Mesendoderm (in vitro differentiated cells): ENCODE data around the gene KCNT1.

Source experiments
- DNase-seq: peaks from one replicate; pipeline ENCODE4 v3.0.0; 2013
- H2AK5ac ChIP-seq: 2 replicates; pipeline ENCODE4 v1.6.1; 2013; ENCODE audit warnings: low read length, inconsistent platforms
- H2BK120ac ChIP-seq: 2 replicates; pipeline ENCODE4 v1.6.1; 2013; ENCODE audit warnings: low read depth, mild to moderate bottlenecking, low read length, moderate library complexity, mixed read lengths
- H2BK15ac ChIP-seq: replicated peaks from 2 replicates; pipeline ENCODE4 v1.6.1; 2013; ENCODE audit warnings: low read depth, mild to moderate bottlenecking, moderate library complexity
- H2BK5ac ChIP-seq: 2 replicates; pipeline ENCODE4 v1.6.1; 2013; ENCODE audit warnings: low read length, inconsistent platforms
- H3K18ac ChIP-seq: 2 replicates; pipeline ENCODE4 v1.6.1; 2013; ENCODE audit warnings: mild to moderate bottlenecking, low read length, mixed read lengths
- H3K23ac ChIP-seq: one replicate; pipeline ENCODE4 v1.6.1; 2013; ENCODE audit warnings: low read length
- H3K27ac ChIP-seq: 2 replicates; pipeline ENCODE4 v1.5.1; 2013; ENCODE audit warnings: low read depth, mild to moderate bottlenecking, inconsistent platforms, low read length, moderate library complexity
- H3K27me3 ChIP-seq: 2 replicates; pipeline ENCODE4 v1.6.1; 2013; ENCODE audit warnings: low read length, control low read depth, mild to moderate bottlenecking, inconsistent platforms; ENCODE audit not compliant: insufficient read depth, poor library complexity
- H3K36me3 ChIP-seq: 2 replicates; pipeline ENCODE4 v1.6.1; 2013; ENCODE audit warnings: low read length, inconsistent platforms; ENCODE audit not compliant: control insufficient read depth, insufficient read depth
- H3K4ac ChIP-seq: one replicate; pipeline ENCODE4 v1.6.1; 2013; ENCODE audit warnings: low read depth, mild to moderate bottlenecking, low read length, moderate library complexity
- H3K4me1 ChIP-seq: 2 replicates; pipeline ENCODE4 v1.6.1; 2013; ENCODE audit warnings: low read depth, low read length, inconsistent platforms; ENCODE audit not compliant: control insufficient read depth
- H3K4me2 ChIP-seq: 2 replicates; pipeline ENCODE4 v1.6.1; 2013; ENCODE audit warnings: low read length
- H3K4me3 ChIP-seq: 2 replicates; pipeline ENCODE4 v1.5.1; 2013; ENCODE audit warnings: mild to moderate bottlenecking, low read length
- H3K56ac ChIP-seq: one replicate; pipeline ENCODE4 v1.6.1; 2013; ENCODE audit warnings: low read length
- H3K79me1 ChIP-seq: 2 replicates; pipeline ENCODE4 v1.6.1; 2013; ENCODE audit warnings: low read length, inconsistent platforms
- H3K79me2 ChIP-seq: 2 replicates; pipeline ENCODE4 v1.6.1; 2013; ENCODE audit warnings: mild to moderate bottlenecking, low read length; ENCODE audit not compliant: control insufficient read depth, insufficient read depth
- H3K9ac ChIP-seq: 2 replicates; pipeline ENCODE4 v1.6.1; 2013; ENCODE audit warnings: low read length, inconsistent platforms
- H4K5ac ChIP-seq: one replicate; pipeline ENCODE4 v1.6.1; 2013; ENCODE audit warnings: low read length
- H4K8ac ChIP-seq: one replicate; pipeline ENCODE4 v1.6.1; 2013; ENCODE audit warnings: low read depth, mild to moderate bottlenecking, control low read depth, low read length, moderate library complexity
- WGBS: extraction: QIAGEN DNeasy Blood & Tissue Kit; methylation state at CpG from one replicate; pipeline ENCODE4 v1.1.7; 2013; ENCODE audit warnings: low lambda C conversion rate, missing lambda C conversion rate; ENCODE audit not compliant: insufficient coverage; ENCODE audit errors: extremely low coverage; 5-methylcytosine and 5-hydroxymethylcytosine counted together

Gene KCNT1

GRCh38 chr9:135813671-135814290 is 111.8 kb downstream of the KCNT1 start:
- Histone ChIP-seq H2BK120ac (no peak overlapping the region), H2BK15ac (no peak overlapping the region), H3K4me3 (no peak overlapping the region), H3K4me2 (no peak overlapping the region), H3K56ac (no peak overlapping the region), H4K5ac (no peak overlapping the region), H3K9ac (no peak overlapping the region), H3K27ac (no peak overlapping the region), H3K18ac (no peak overlapping the region), H3K27me3 (no peaks in the 10 kb centered on the region), H2BK5ac (no peak overlapping the region), H3K36me3 (peaks cover 15% of the 10 kb centered on the region), H3K4me1 (no peaks in the 10 kb centered on the region), H4K8ac (no peak overlapping the region), H3K79me1 (no peaks in the 10 kb centered on the region), H2AK5ac (no peak overlapping the region), H3K4ac (no peak overlapping the region), H3K23ac (no peak overlapping the region), H3K79me2 (no peaks in the 10 kb centered on the region)
- WGBS, result no CpG with 5 or more reads among the region's 14 CpGs
- DNase-seq, result no peak

GRCh38 chr9:135814421-135815095 is 112.6 kb downstream of the KCNT1 start:
- no peak overlapping the region for H3K23ac ChIP-seq
- H2BK120ac ChIP-seq, result no peak overlapping the region
- H3K4ac ChIP-seq, result no peak overlapping the region
- H3K4me1 ChIP-seq, result no peaks in the 10 kb centered on the region
- H3K27ac ChIP-seq, result no peak overlapping the region
- no peak for DNase-seq
- no peaks in the 10 kb centered on the region for H3K79me1 ChIP-seq
- H3K79me2 ChIP-seq, result no peaks in the 10 kb centered on the region
- no peak overlapping the region for H2BK15ac ChIP-seq
- WGBS, result no CpG with 5 or more reads among the region's 12 CpGs
- H4K8ac ChIP-seq, result no peak overlapping the region
- H3K4me2 ChIP-seq, result no peak overlapping the region
- no peak overlapping the region for H3K9ac ChIP-seq
- no peaks in the 10 kb centered on the region for H3K27me3 ChIP-seq
- H3K56ac ChIP-seq, result no peak overlapping the region
- H3K18ac ChIP-seq, result no peak overlapping the region
- H3K4me3 ChIP-seq, result no peak overlapping the region
- peaks cover 15% of the 10 kb centered on the region for H3K36me3 ChIP-seq
- no peak overlapping the region for H2BK5ac ChIP-seq
- no peak overlapping the region for H4K5ac ChIP-seq
- H2AK5ac ChIP-seq, result no peak overlapping the region

- H4K8ac ChIP-seq, result no peak overlapping the region
- H2AK5ac ChIP-seq, result no peak overlapping the region
- no peak overlapping the region for H2BK15ac ChIP-seq
- WGBS, result no CpG with 5 or more reads among the region's 4 CpGs
- no peak overlapping the region for H4K5ac ChIP-seq
- H3K4me2 ChIP-seq, result no peak overlapping the region
- no peaks in the 10 kb centered on the region for H3K79me1 ChIP-seq
- H3K18ac ChIP-seq, result no peak overlapping the region
- peaks cover 15% of the 10 kb centered on the region for H3K36me3 ChIP-seq
- H3K4me1 ChIP-seq, result no peaks in the 10 kb centered on the region
- no peak overlapping the region for H3K4ac ChIP-seq
- no peak overlapping the region for H3K9ac ChIP-seq
- H2BK5ac ChIP-seq, result no peak overlapping the region
- H3K27ac ChIP-seq, result no peak overlapping the region
- no peak overlapping the region for H2BK120ac ChIP-seq
- no peak overlapping the region for H3K23ac ChIP-seq
- no peaks in the 10 kb centered on the region for H3K79me2 ChIP-seq
- DNase-seq, result no peak
- no peak overlapping the region for H3K56ac ChIP-seq
- H3K4me3 ChIP-seq, result no peak overlapping the region
- H3K27me3 ChIP-seq, result no peaks in the 10 kb centered on the region
Measured at GRCh38 chr9:135815413-135815812, 113.4 kb downstream of the KCNT1 start.

- no peak for DNase-seq
- H2BK5ac ChIP-seq, result no peak overlapping the region
- H2BK120ac ChIP-seq, result no peak overlapping the region
- H3K4me1 ChIP-seq, result no peaks in the 10 kb centered on the region
- no peak overlapping the region for H3K9ac ChIP-seq
- H3K4ac ChIP-seq, result no peak overlapping the region
- no peak overlapping the region for H3K4me2 ChIP-seq
- H4K5ac ChIP-seq, result no peak overlapping the region
- H2BK15ac ChIP-seq, result no peak overlapping the region
- H3K36me3 ChIP-seq, result peaks cover 13% of the 10 kb centered on the region
- no peak overlapping the region for H3K27ac ChIP-seq
- H3K4me3 ChIP-seq, result no peak overlapping the region
- no CpG with 5 or more reads among the region's 28 CpGs for WGBS
- no peak overlapping the region for H3K18ac ChIP-seq
- no peak overlapping the region for H2AK5ac ChIP-seq
- no peak overlapping the region for H4K8ac ChIP-seq
- no peaks in the 10 kb centered on the region for H3K27me3 ChIP-seq
- H3K79me2 ChIP-seq, result no peaks in the 10 kb centered on the region
- no peaks in the 10 kb centered on the region for H3K79me1 ChIP-seq
- no peak overlapping the region for H3K23ac ChIP-seq
- H3K56ac ChIP-seq, result no peak overlapping the region
Measured at GRCh38 chr9:135815830-135816650, 114.1 kb downstream of the KCNT1 start.

GRCh38 chr9:135816651-135816970 is 114.6 kb downstream of the KCNT1 start:
- DNase-seq, result no peak
- no peaks in the 10 kb centered on the region for H3K4me1 ChIP-seq
- H2AK5ac ChIP-seq, result no peak overlapping the region
- no peak overlapping the region for H3K4me2 ChIP-seq
- no peak overlapping the region for H3K4ac ChIP-seq
- H2BK5ac ChIP-seq, result no peak overlapping the region
- no peak overlapping the region for H3K56ac ChIP-seq
- no peak overlapping the region for H3K23ac ChIP-seq
- H4K5ac ChIP-seq, result no peak overlapping the region
- no peak overlapping the region for H3K9ac ChIP-seq
- H3K4me3 ChIP-seq, result no peak overlapping the region
- peaks cover 11% of the 10 kb centered on the region for H3K36me3 ChIP-seq
- H4K8ac ChIP-seq, result no peak overlapping the region
- no peak overlapping the region for H2BK15ac ChIP-seq
- WGBS, result no CpG with 5 or more reads among the region's 12 CpGs
- H2BK120ac ChIP-seq, result no peak overlapping the region
- H3K79me1 ChIP-seq, result no peaks in the 10 kb centered on the region
- no peaks in the 10 kb centered on the region for H3K27me3 ChIP-seq
- H3K18ac ChIP-seq, result no peak overlapping the region
- no peaks in the 10 kb centered on the region for H3K79me2 ChIP-seq
- H3K27ac ChIP-seq, result no peak overlapping the region
